NCI-H1930 (cell line): Measurements from ENCODE around the gene JAZF1.
"Not testable (repeated sequence)": the region's sequence is repeated elsewhere in the genome, so short reads cannot be mapped to it uniquely, and the experiment has no call there.

Experiments
- DNase-seq, 2 experiments: peaks; one replicate each; lab custom pipeline; 2025; lab: John Stamatoyannopoulos, UW

The JAZF1 gene

GRCh38 chr7:27872356-27873275 lies 308.0 kb downstream of the JAZF1 start:
- no peak for DNase-seq

GRCh38 chr7:27871866-27872265 lies 308.7 kb downstream of the JAZF1 start:
- DNase-seq: no peak

- DNase-seq: no peak
Measured at GRCh38 chr7:27871086-27871485, 309.5 kb downstream of the JAZF1 start.

GRCh38 chr7:27870595-27870994 lies 310.0 kb downstream of the JAZF1 start:
- DNase-seq: no peak

GRCh38 chr7:27869056-27869455 lies 311.5 kb downstream of the JAZF1 start:
- DNase-seq: no peak

GRCh38 chr7:27868131-27868550 lies 312.5 kb downstream of the JAZF1 start:
- no peak for DNase-seq

GRCh38 chr7:27866828-27867672 lies 313.5 kb downstream of the JAZF1 start:
- DNase-seq: no peak

GRCh38 chr7:27866256-27866655 lies 314.3 kb downstream of the JAZF1 start:
- DNase-seq: no peak

GRCh38 chr7:27863880-27864279 lies 316.7 kb downstream of the JAZF1 start:
- DNase-seq: no peak

- no peak for DNase-seq
Measured at GRCh38 chr7:27861747-27862146, 318.8 kb downstream of the JAZF1 start.

GRCh38 chr7:27860800-27861199 lies 319.8 kb downstream of the JAZF1 start:
- no peak for DNase-seq

GRCh38 chr7:27856703-27857485 lies 323.7 kb downstream of the JAZF1 start:
- not testable (repeated sequence) for DNase-seq

GRCh38 chr7:27850531-27850930 lies 330.1 kb downstream of the JAZF1 start:
- DNase-seq: no peak

GRCh38 chr7:27846388-27846787 lies 334.2 kb downstream of the JAZF1 start:
- DNase-seq: no peak

- DNase-seq: no peak
Measured at GRCh38 chr7:27843584-27844305, 336.9 kb downstream of the JAZF1 start.

GRCh38 chr7:27842851-27843250 lies 337.7 kb downstream of the JAZF1 start:
- no peak for DNase-seq

- DNase-seq: no peak
Measured at GRCh38 chr7:27842094-27842692, 338.4 kb downstream of the JAZF1 start.

GRCh38 chr7:27840760-27841364 lies 339.7 kb downstream of the JAZF1 start:
- DNase-seq: no peak

- DNase-seq: no peak
Measured at GRCh38 chr7:27840313-27840712, 340.3 kb downstream of the JAZF1 start.

- DNase-seq: no peak
Measured at GRCh38 chr7:27839099-27839498, 341.5 kb downstream of the JAZF1 start.

- DNase-seq: no peak
Measured at GRCh38 chr7:27836536-27836935, 344.1 kb downstream of the JAZF1 start.
